MM.1S (cell line): Measurements from ENCODE around the gene WDR6.

ENCODE experiments used
- DNase-seq: peaks from one replicate; pipeline ENCODE4 v3.0.0-alpha.2; 2015
- H2AFZ ChIP-seq: fragments of 300-600 bp; sonication (generic); 2 replicates; pipeline ENCODE4 v1.6.0; 2016; ENCODE audit warnings: antibody characterized with exemption, low read length
- H3F3A ChIP-seq: fragments of 300-600 bp; sonication (generic); 2 replicates; pipeline ENCODE4 v1.6.1; 2016; ENCODE audit warnings: mild to moderate bottlenecking, antibody characterized with exemption, low read length, moderate library complexity, mixed read lengths; ENCODE audit not compliant: insufficient read depth
- H3K27ac ChIP-seq: fragments of 300-600 bp; sonication (generic); 2 replicates; pipeline ENCODE4 v1.5.1; 2016; ENCODE audit warnings: mild to moderate bottlenecking, low read length
- H3K27me3 ChIP-seq: fragments of 300-600 bp; sonication (generic); replicated peaks from 2 replicates; pipeline ENCODE4 v1.6.0; 2016; ENCODE audit warnings: low read length; ENCODE audit not compliant: insufficient read depth
- H3K36me3 ChIP-seq: fragments of 300-600 bp; sonication (generic); replicated peaks from 2 replicates; pipeline ENCODE4 v1.6.1; 2016; ENCODE audit warnings: mild to moderate bottlenecking, low read length, mixed read lengths; ENCODE audit not compliant: insufficient read depth
- H3K4me1 ChIP-seq: fragments of 300-600 bp; sonication (generic); 2 replicates; pipeline ENCODE4 v1.6.1; 2016; ENCODE audit warnings: low read length, mixed read lengths
- H3K4me2 ChIP-seq: fragments of 300-600 bp; sonication (generic); 2 replicates; pipeline ENCODE4 v1.6.0; 2016; ENCODE audit warnings: low read depth, low read length
- H3K4me3 ChIP-seq: fragments of 300-600 bp; sonication (generic); 2 replicates; pipeline ENCODE4 v1.5.1; 2016; ENCODE audit warnings: low read length, mixed read lengths
- H3K79me2 ChIP-seq: fragments of 300-600 bp; sonication (generic); 2 replicates; pipeline ENCODE4 v1.6.1; 2016; ENCODE audit warnings: mixed run types, low read length, mixed read lengths
- H3K9ac ChIP-seq: fragments of 300-600 bp; sonication (generic); 2 replicates; pipeline ENCODE4 v1.6.1; 2016; ENCODE audit warnings: low read length, mixed read lengths
- H3K9me2 ChIP-seq: fragments of 300-600 bp; sonication (generic); replicated peaks from 2 replicates; pipeline ENCODE4 v1.6.1; 2016; ENCODE audit warnings: mild to moderate bottlenecking, low read length, mixed read lengths; ENCODE audit not compliant: insufficient read depth
- H3K9me3 ChIP-seq: fragments of 300-600 bp; sonication (generic); replicated peaks from 2 replicates; pipeline ENCODE4 v1.6.1; 2016; ENCODE audit warnings: mild to moderate bottlenecking, low read length, mixed read lengths; ENCODE audit not compliant: insufficient read depth
- H4K20me1 ChIP-seq: fragments of 300-600 bp; sonication (generic); 2 replicates; pipeline ENCODE4 v1.6.1; 2016; ENCODE audit warnings: mild to moderate bottlenecking, low read length, moderate library complexity, mixed read lengths; ENCODE audit not compliant: insufficient read depth
- EZH2 ChIP-seq: fragments of 300-600 bp; sonication (generic); optimal IDR thresholded peaks from 2 replicates; pipeline ENCODE3; 2017; ENCODE audit warnings: low read depth, mild to moderate bottlenecking, antibody characterized with exemption, low read length, mixed read lengths
- EZH2phosphoT487 ChIP-seq: fragments of 300-600 bp; sonication (generic); IDR thresholded peaks from 2 replicates; pipeline ENCODE4 v1.6.1; 2018; ENCODE audit warnings: antibody characterized with exemption, low read length
- TF ChIP-seq, protein P1 (sequence below): fragments of 300-600 bp; sonication (generic); IDR thresholded peaks from 2 replicates; pipeline ENCODE4 v1.5.1; 2016; ENCODE audit warnings: antibody characterized with exemption, low read length, mixed read lengths

WDR6 gene

DNA sequence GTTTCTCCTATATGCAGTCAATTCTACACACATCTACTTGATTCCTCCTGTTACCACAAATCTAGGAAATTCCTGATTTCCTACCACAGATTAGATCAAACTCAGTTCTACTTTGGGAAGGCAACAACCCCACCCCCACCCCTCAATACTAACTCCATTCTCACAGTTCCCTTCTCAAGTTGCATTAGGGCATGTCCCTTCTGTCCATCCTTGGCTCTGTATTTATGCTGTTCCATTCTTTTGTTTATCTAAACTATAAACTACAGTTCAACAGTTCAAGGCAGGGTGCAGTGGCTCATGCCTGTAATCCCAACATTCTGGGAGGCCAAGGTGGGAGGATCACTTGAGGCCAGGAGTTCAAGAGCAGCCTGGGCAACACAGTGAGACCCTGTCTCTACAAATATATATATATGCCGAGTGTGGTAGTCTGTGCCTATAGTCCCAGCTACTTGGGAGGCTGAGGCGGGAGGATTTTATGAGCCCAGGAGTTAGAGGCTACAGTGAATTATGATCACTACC lies 47.2 kb downstream of the WDR6 start:
- Histone ChIP-seq H3K4me3 (no peak overlapping the region), H2AFZ (no peak overlapping the region), H3K4me1 (no peaks in the 10 kb centered on the region), H3K9ac (no peak overlapping the region), H4K20me1 (no peaks in the 10 kb centered on the region), H3F3A (no peaks in the 10 kb centered on the region), H3K9me2 (no peaks in the 10 kb centered on the region), H3K4me2 (no peak overlapping the region), H3K27me3 (no peaks in the 10 kb centered on the region), H3K27ac (no peak overlapping the region), H3K9me3 (no peaks in the 10 kb centered on the region), H3K79me2 (peaks cover 14% of the 10 kb centered on the region), H3K36me3 (peaks cover 9% of the 10 kb centered on the region; the same call in 1 of the 2 replicates)
- DNase-seq = no peak
- TF ChIP-seq, protein P1, sequence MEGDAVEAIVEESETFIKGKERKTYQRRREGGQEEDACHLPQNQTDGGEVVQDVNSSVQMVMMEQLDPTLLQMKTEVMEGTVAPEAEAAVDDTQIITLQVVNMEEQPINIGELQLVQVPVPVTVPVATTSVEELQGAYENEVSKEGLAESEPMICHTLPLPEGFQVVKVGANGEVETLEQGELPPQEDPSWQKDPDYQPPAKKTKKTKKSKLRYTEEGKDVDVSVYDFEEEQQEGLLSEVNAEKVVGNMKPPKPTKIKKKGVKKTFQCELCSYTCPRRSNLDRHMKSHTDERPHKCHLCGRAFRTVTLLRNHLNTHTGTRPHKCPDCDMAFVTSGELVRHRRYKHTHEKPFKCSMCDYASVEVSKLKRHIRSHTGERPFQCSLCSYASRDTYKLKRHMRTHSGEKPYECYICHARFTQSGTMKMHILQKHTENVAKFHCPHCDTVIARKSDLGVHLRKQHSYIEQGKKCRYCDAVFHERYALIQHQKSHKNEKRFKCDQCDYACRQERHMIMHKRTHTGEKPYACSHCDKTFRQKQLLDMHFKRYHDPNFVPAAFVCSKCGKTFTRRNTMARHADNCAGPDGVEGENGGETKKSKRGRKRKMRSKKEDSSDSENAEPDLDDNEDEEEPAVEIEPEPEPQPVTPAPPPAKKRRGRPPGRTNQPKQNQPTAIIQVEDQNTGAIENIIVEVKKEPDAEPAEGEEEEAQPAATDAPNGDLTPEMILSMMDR = no peak
- TF ChIP-seq EZH2 = no peak
- no peak for TF ChIP-seq EZH2phosphoT487

DNA sequence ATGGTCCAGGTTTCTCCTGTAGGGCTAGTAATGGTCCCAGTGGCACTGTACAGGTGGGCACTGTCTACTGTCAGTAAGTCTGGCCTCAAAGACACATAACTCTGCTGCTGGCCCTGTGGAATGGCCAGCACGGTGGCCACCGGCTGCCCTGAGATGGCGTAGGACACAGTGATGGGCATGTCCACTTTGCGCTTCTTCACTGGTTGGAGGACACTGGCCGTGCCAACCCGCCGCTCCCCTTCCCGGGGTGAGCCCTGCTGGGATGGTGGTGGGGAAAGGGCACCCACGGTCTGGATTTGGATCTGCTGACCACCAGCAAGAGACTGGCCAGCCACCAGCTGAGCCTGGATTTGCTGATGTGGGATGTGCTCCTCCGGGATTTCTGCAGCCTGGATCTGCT lies 50.1 kb downstream of the WDR6 start:
- H3K9ac ChIP-seq = no peak overlapping the region
- TF ChIP-seq EZH2phosphoT487 (no peak), EZH2 (no peak)
- TF ChIP-seq, protein P1 = no peak
- peaks cover 16% of the 10 kb centered on the region; the same call in 1 of the 2 replicates for H3K79me2 ChIP-seq
- no peaks in the 10 kb centered on the region for H4K20me1 ChIP-seq
- H3K36me3 ChIP-seq = peaks cover 12% of the 10 kb centered on the region
- no peaks in the 10 kb centered on the region for H3K9me2 ChIP-seq
- no peak overlapping the region for H3K27ac ChIP-seq
- H3K4me1 ChIP-seq = no peaks in the 10 kb centered on the region
- H2AFZ ChIP-seq = no peak overlapping the region
- H3F3A ChIP-seq = no peaks in the 10 kb centered on the region
- no peak overlapping the region for H3K4me3 ChIP-seq
- no peak overlapping the region for H3K4me2 ChIP-seq
- no peak for DNase-seq
- no peaks in the 10 kb centered on the region for H3K27me3 ChIP-seq
- H3K9me3 ChIP-seq = no peaks in the 10 kb centered on the region

DNA sequence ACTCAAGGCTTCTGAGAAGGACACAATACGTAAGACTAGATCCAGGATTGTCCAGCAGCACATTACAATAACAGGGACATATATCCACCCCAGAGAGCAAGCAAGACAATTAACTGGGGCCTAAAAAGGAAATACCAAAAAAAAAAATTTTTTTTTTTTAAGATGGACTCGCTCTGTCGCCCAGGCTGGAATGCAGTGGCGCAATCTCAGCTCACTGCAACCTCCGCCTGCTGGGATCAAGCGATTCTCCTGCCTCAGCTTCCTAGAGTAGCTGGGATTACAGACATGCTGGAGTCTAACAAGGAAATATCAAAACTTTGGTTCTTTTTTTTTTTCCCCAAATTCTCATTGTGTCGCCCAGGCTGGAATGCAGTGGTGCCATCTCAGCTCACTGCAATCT lies 50.8 kb downstream of the WDR6 start:
- Histone ChIP-seq H3K27me3 (no peaks in the 10 kb centered on the region), H3K9me3 (no peaks in the 10 kb centered on the region), H3K36me3 (peaks cover 12% of the 10 kb centered on the region), H3K4me3 (no peak overlapping the region), H3K27ac (no peak overlapping the region), H4K20me1 (no peaks in the 10 kb centered on the region), H3K79me2 (peaks cover 18% of the 10 kb centered on the region; the same call in 1 of the 2 replicates), H3K4me2 (no peak overlapping the region), H2AFZ (no peak overlapping the region), H3F3A (no peaks in the 10 kb centered on the region), H3K9ac (no peak overlapping the region), H3K4me1 (no peaks in the 10 kb centered on the region), H3K9me2 (no peaks in the 10 kb centered on the region)
- TF ChIP-seq EZH2phosphoT487 (no peak), EZH2 (no peak)
- TF ChIP-seq, protein P1 = no peak
- no peak for DNase-seq
